GM23338 (cell line): ENCODE measurements around the gene TOMM40. TPM values are rescaled to one million over a fixed set of nuclear protein-coding genes. Genes with fewer than 3 reads are reported as not detected.

ENCODE experiments used
- ATAC-seq: fragments of 200-7000 bp; cut with Tn5 transposase; 3 replicates; pipeline ENCODE4 v1.9.1; 2020
- DNase-seq: peaks from one replicate; pipeline ENCODE4 v3.0.0-alpha.2; 2015; ENCODE audit warnings: low spot score
- H2AFZ ChIP-seq: fragments of 200-600 bp; sonication (generic); 2 replicates; pipeline ENCODE4 v1.8.0; 2016; ENCODE audit warnings: antibody characterized with exemption, mild to moderate bottlenecking, moderate library complexity
- H3F3A ChIP-seq: fragments of 200-600 bp; sonication (generic); replicated peaks from 2 replicates; pipeline ENCODE4 v1.8.0; 2017; ENCODE audit warnings: antibody characterized with exemption, mixed run types, low read depth
- H3K27ac ChIP-seq: fragments of 200-600 bp; sonication (generic); 2 replicates; pipeline ENCODE4 v1.6.1; 2016; ENCODE audit warnings: low read depth
- H3K27me3 ChIP-seq: fragments of 200-600 bp; sonication (generic); 2 replicates; pipeline ENCODE4 v1.8.0; 2016; ENCODE audit warnings: mild to moderate bottlenecking, mixed run types, moderate library complexity; ENCODE audit not compliant: insufficient read depth
- H3K36me3 ChIP-seq: fragments of 200-600 bp; sonication (generic); 2 replicates; pipeline ENCODE4 v1.8.0; 2016; ENCODE audit warnings: mild to moderate bottlenecking; ENCODE audit not compliant: insufficient read depth
- H3K4me1 ChIP-seq: fragments of 200-600 bp; sonication (generic); 2 replicates; pipeline ENCODE4 v1.8.0; 2016; ENCODE audit warnings: mild to moderate bottlenecking, moderate library complexity; ENCODE audit not compliant: insufficient read depth
- H3K4me2 ChIP-seq: fragments of 200-600 bp; sonication (generic); 2 replicates; pipeline ENCODE4 v1.7.1; 2017; ENCODE audit warnings: mixed run types
- H3K4me3 ChIP-seq: fragments of 200-600 bp; sonication (generic); 2 replicates; pipeline ENCODE4 v1.6.1; 2016; ENCODE audit warnings: mixed run types
- H3K79me2 ChIP-seq: fragments of 200-600 bp; sonication (generic); replicated peaks from 2 replicates; pipeline ENCODE4 v1.8.0; 2017; ENCODE audit warnings: mild to moderate bottlenecking; ENCODE audit not compliant: insufficient read depth
- H3K9me2 ChIP-seq: fragments of 200-600 bp; sonication (generic); 2 replicates; pipeline ENCODE4 v1.8.0; 2017; ENCODE audit not compliant: insufficient read depth
- H4K20me1 ChIP-seq: fragments of 200-600 bp; sonication (generic); replicated peaks from 2 replicates; pipeline ENCODE4 v1.8.0; 2017; ENCODE audit warnings: mild to moderate bottlenecking; ENCODE audit not compliant: insufficient read depth
- H3K27ac Mint-ChIP-seq: 2 replicates; pipeline ENCODE4 v1.8.0; 2020; ENCODE audit warnings: inconsistent platforms, mild to moderate bottlenecking, moderate library complexity, mixed read lengths
- H3K27me3 Mint-ChIP-seq: 3 replicates; pipeline ENCODE4 v1.8.0; 2022; ENCODE audit warnings: low read depth, mild to moderate bottlenecking, moderate library complexity, mixed read lengths, inconsistent platforms; ENCODE audit not compliant: insufficient read depth, poor library complexity
- H3K36me3 Mint-ChIP-seq: 3 replicates; pipeline ENCODE4 v1.8.0; 2021; ENCODE audit warnings: low read depth, mild to moderate bottlenecking, inconsistent platforms, moderate library complexity, mixed read lengths
- H3K4me1 Mint-ChIP-seq: 3 replicates; pipeline ENCODE4 v1.8.0; 2020; ENCODE audit warnings: mild to moderate bottlenecking, inconsistent platforms, mixed read lengths
- H3K4me3 Mint-ChIP-seq: 3 replicates; pipeline ENCODE4 v1.8.0; 2021; ENCODE audit warnings: moderate library complexity, mild to moderate bottlenecking, inconsistent platforms, mixed read lengths
- H3K9me3 Mint-ChIP-seq: 3 replicates; pipeline ENCODE4 v1.8.0; 2020; ENCODE audit warnings: moderate library complexity, mild to moderate bottlenecking, inconsistent platforms, mixed read lengths
- CREB1 ChIP-seq: fragments of 250-450 bp; sonication (Bioruptor Pico); IDR thresholded peaks from 2 replicates; pipeline ENCODE4 v1.5.0; 2020; ENCODE audit warnings: low read depth, mild to moderate bottlenecking, moderate library complexity
- ETS1 ChIP-seq: IDR thresholded peaks from 2 replicates; pipeline ENCODE4 v1.6.1; 2016; ENCODE audit warnings: antibody characterized with exemption
- EZH2 ChIP-seq: fragments of 200-600 bp; sonication (generic); IDR thresholded peaks from one replicate; pipeline ENCODE4 v1.8.0; 2017; ENCODE audit warnings: antibody characterized with exemption, mild to moderate bottlenecking, low read depth; ENCODE audit not compliant: unreplicated experiment
- JUNB ChIP-seq: IDR thresholded peaks from one replicate; pipeline ENCODE4 v1.6.1; 2016; ENCODE audit warnings: antibody characterized with exemption; ENCODE audit not compliant: unreplicated experiment
- ZNF331 ChIP-seq: fragments of 250-450 bp; sonication (Bioruptor Pico); IDR thresholded peaks from 2 replicates; pipeline ENCODE4 v1.5.0; 2020; ENCODE audit warnings: low read depth, mild to moderate bottlenecking, moderate library complexity
- ZNF462 ChIP-seq: fragments of 250-450 bp; sonication (Bioruptor Pico); IDR thresholded peaks from 2 replicates; pipeline ENCODE4 v1.5.0; 2020; ENCODE audit warnings: mild to moderate bottlenecking, moderate library complexity
- polyA plus RNA-seq: library from polyadenylated mRNA; unstranded; fragments of >200 nt; fragmentation: Nextera tagmentation; extraction: Ambion mirVana; gene quantifications from 2 replicates; pipeline ENCODE4 v1.2.1, GENCODE V29; 2016
- total RNA-seq: library from RNA; depleted of rRNA; stranded (reverse); fragments of >200 nt; shearing (Covaris generic); gene quantifications from 2 replicates; pipeline ENCODE4 v1.2.3, GENCODE V29; 2014
- TF ChIP-seq, protein P1 (sequence below), 2 experiments: fragments of 200-600 bp in 1 of 2; sonication (generic) in 1 of 2; conservative IDR thresholded peaks; 2 replicates each; pipeline versions ENCODE4 v1.5.1 to v1.6.1; 2016 to 2017; ENCODE audit warnings: antibody characterized with exemption in 2 of 2, low read depth in 2 of 2, mild to moderate bottlenecking in 2 of 2, moderate library complexity in 1 of 2

Gene TOMM40
- total and polyA plus RNA-seq, 2 experiments from 2014 or later = 142 to 273 TPM

GRCh38 chr19:44949550-44949949 is 58.5 kb downstream of the TOMM40 start:
- Histone ChIP-seq H3K27me3 (no peaks in the 10 kb centered on the region), H4K20me1 (no peaks in the 10 kb centered on the region), H2AFZ (no peak overlapping the region), H3K36me3 (no peaks in the 10 kb centered on the region), H3K4me3 (no peak overlapping the region), H3F3A (peaks cover 8% of the 10 kb centered on the region; the same call in 1 of the 2 replicates), H3K27ac (no peak overlapping the region), H3K4me1 (no peaks in the 10 kb centered on the region), H3K9me2 (no peaks in the 10 kb centered on the region), H3K79me2 (no peaks in the 10 kb centered on the region), H3K4me2 (no peak overlapping the region)
- H3K4me1 Mint-ChIP-seq = peaks cover 2% of the 10 kb centered on the region; the same call in 1 of the 3 replicates
- H3K9me3 Mint-ChIP-seq = no peaks in the 10 kb centered on the region; the same call in 1 of the 3 replicates
- DNase-seq = no peak
- H3K27ac Mint-ChIP-seq = no peak overlapping the region
- ATAC-seq = no peak
- H3K27me3 Mint-ChIP-seq = peaks cover 8% of the 10 kb centered on the region
- no peaks in the 10 kb centered on the region; the same call in 2 of the 3 replicates for H3K36me3 Mint-ChIP-seq
- TF ChIP-seq ZNF462 (CRISPR knock-in tag) (no peak), JUNB (no peak)
- H3K4me3 Mint-ChIP-seq = no peak overlapping the region

DNA sequence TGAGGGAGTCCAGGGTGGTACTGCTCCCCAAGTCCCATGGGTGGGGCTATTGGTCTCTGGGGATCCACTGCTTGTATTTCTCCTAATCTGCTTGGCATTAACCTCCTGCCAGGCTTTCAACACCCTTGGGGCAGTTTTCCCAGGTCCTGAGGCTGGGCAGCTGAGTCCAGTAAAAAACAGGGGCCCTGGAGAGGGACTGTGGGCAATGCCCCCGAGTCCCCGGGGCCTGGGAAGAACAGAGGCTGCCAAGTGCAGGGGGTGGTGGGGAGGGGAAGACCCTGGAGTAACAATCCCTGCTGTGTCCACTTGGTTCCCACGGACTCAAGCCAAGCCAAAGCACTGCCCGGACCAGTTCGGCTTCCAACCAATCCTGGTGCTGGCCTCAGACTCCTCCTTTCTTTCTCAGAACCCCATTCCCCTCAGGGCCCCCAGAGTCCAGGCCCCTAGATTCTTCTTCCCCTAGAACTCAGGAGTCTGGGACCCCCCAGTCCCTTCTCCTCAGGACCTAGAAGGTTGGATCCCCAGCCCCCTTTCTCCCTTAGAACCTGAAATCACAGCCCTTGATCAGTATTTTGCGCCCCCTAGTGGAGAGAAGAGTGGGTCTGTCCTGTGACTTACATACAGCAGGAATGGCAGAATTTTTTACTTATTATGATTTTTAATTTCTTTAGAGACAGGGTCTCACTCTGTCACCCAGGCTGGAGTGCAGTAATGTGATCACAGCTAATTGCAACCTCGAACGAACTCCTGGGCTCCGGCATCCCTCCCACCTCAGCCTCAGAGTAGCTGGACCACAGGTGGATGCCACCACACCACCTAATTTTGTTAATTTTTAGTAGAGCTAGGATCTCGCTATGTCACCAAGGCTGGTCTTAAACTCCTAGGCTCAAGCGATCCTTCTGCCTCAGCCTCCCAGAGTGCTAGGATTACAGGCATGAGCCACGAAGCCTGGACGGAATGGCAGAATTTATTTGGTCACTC is 60.4 kb downstream of the TOMM40 start:
- no peak overlapping the region for H3K4me2 ChIP-seq
- Mint-ChIP-seq H3K36me3 (no peaks in the 10 kb centered on the region; the same call in 2 of the 3 replicates), H3K9me3 (no peaks in the 10 kb centered on the region; the same call in 1 of the 3 replicates), H3K27ac (no peak overlapping the region), H3K4me1 (peaks cover 10% of the 10 kb centered on the region), H3K27me3 (peaks cover 19% of the 10 kb centered on the region), H3K4me3 (no peak overlapping the region)
- peak; percentile 33 for ATAC-seq
- H3K36me3 ChIP-seq = no peaks in the 10 kb centered on the region
- peaks cover 17% of the 10 kb centered on the region; the same call in 1 of the 2 replicates for H3F3A ChIP-seq
- no peak overlapping the region for H3K4me3 ChIP-seq
- no peaks in the 10 kb centered on the region for H3K9me2 ChIP-seq
- H3K4me1 ChIP-seq = peaks cover 5% of the 10 kb centered on the region; the same call in 1 of the 2 replicates
- no peak overlapping the region for H2AFZ ChIP-seq
- no peak overlapping the region for H3K27ac ChIP-seq
- H3K27me3 ChIP-seq = no peaks in the 10 kb centered on the region
- peaks cover 11% of the 10 kb centered on the region for H3K79me2 ChIP-seq
- H4K20me1 ChIP-seq = peaks cover 8% of the 10 kb centered on the region
- TF ChIP-seq, protein P1, sequence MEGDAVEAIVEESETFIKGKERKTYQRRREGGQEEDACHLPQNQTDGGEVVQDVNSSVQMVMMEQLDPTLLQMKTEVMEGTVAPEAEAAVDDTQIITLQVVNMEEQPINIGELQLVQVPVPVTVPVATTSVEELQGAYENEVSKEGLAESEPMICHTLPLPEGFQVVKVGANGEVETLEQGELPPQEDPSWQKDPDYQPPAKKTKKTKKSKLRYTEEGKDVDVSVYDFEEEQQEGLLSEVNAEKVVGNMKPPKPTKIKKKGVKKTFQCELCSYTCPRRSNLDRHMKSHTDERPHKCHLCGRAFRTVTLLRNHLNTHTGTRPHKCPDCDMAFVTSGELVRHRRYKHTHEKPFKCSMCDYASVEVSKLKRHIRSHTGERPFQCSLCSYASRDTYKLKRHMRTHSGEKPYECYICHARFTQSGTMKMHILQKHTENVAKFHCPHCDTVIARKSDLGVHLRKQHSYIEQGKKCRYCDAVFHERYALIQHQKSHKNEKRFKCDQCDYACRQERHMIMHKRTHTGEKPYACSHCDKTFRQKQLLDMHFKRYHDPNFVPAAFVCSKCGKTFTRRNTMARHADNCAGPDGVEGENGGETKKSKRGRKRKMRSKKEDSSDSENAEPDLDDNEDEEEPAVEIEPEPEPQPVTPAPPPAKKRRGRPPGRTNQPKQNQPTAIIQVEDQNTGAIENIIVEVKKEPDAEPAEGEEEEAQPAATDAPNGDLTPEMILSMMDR (conservative IDR thresholded peaks at IDR 0.05; ENCODE audit: low read depth in 2 of 2) = peak; percentile 89 to 100
- no peak for TF ChIP-seq CREB1 (CRISPR knock-in tag)
- no peak for TF ChIP-seq EZH2
- no peak for TF ChIP-seq ETS1
- no peak for TF ChIP-seq ZNF331 (CRISPR knock-in tag)
- DNase-seq = peak; percentile 96
